HG03159 (cell line): ENCODE measurements around the gene DDX23.
"Not testable (repeated sequence)": the region's sequence is repeated elsewhere in the genome, so short reads cannot be mapped to it uniquely, and the experiment has no call there.

Experiments
- ATAC-seq: cut with Tn5 transposase; IDR thresholded peaks from one replicate; pipeline ENCODE4 v1.9.1; 2021; ENCODE audit warnings: mild to moderate bottlenecking, moderate library complexity; ENCODE audit not compliant: unreplicated experiment

Gene DDX23

GRCh38 chr12:48863291-48863690 is 11.3 kb upstream of the DDX23 start:
- ATAC-seq = no peak

GRCh38 chr12:48862760-48863159 is 10.8 kb upstream of the DDX23 start:
- ATAC-seq = no peak

GRCh38 chr12:48861111-48861510 is 9.1 kb upstream of the DDX23 start:
- no peak for ATAC-seq

GRCh38 chr12:48860236-48860635 is 8.3 kb upstream of the DDX23 start:
- ATAC-seq = not testable (repeated sequence)

DNA sequence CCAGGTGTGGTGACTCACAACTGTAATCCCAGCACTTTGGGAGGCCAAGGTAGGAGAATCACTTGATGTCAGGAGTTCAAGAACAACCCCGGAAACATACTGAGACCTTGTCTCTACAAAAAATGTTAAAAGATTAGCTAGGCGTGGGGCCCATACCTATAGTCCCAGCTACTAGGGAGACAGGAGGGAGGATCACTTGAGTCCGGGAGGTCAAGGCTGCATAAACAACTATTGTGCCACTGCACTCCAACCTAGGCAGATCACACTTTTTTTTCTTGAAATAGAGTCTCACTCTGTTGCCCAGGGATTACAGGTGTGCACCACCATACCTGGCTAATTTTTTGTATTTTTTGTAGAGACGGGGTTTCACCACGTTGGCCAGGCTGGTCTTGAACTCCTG is 7.6 kb upstream of the DDX23 start:
- no peak for ATAC-seq

DNA sequence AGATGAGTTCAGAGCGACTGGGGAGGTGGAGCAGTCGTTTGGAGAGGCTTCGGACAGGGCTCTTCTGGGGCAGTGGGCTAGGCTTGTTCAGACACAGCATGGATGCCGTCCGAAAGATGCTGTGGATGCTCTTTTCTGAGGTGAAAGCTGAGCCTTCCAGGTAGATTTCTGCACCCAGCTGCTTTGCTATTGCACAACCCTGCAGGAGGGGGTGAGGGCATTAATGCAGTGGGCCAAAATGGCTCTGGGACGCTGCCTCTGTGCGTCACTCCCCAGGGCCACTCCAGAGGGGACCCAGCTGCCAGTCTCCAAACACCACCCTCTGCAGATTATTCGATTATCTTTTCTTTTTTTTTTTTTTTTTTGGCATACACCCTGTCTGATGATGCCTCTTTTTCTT is 6.1 kb upstream of the DDX23 start:
- no peak for ATAC-seq

DNA sequence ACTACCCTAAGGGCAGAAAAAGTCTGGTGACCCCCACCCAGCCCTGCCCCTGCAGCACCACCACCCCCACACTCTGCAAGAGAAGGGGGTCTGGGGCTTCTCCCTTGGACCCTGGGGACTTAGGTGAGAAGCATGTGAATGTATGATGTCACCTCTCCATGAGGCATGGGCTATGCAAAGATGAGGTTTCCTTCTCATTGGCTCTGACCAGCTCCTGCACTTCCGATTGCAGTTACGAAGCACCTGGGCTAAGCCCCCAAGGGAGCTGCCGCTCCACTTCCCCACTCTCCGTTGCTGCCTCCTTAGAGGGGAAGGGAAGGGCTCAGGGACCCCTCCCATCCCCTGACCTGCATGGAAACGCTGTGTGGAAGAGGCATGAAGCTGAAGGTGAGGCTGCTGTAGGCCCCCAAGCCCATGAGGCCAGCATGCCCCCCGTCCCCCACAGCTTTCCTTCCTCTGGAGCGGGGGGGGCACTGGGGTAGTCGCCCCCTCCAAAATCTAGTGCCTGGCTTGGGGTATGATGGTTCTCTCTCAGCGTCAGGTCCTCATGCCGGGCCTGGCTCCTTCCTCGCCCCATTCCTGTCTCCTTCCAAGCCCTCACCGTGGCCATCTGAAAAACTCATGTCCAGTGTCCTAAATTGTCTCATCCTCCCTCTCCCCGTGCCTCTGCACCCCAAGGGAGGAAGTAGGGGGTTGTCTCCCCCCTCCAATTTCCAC is 5.5 kb upstream of the DDX23 start:
- ATAC-seq = no peak

DNA sequence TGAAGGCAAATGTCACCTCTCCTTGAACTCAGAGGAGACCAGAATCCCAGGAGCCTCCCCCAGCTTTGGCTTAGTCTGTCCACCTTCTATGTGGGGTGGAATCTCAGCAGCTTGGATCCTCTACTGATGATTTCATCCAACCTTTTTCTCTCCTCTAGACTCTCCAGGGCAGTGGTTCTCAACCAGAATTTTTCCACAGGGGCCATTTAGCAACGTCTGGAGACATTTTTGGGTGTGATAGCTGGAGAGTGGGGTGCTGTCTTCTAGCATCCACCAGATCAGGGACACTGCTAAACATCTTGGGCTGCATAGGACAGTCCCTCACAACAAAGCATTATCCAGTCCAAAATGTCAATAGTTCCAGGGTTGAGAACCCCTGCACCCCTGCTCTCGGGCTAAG is 4.4 kb upstream of the DDX23 start:
- no peak for ATAC-seq

- ATAC-seq = not testable (repeated sequence)
These were observed 3.0 kb upstream of the DDX23 start for GRCh38 chr12:48854932-48855331.

DNA sequence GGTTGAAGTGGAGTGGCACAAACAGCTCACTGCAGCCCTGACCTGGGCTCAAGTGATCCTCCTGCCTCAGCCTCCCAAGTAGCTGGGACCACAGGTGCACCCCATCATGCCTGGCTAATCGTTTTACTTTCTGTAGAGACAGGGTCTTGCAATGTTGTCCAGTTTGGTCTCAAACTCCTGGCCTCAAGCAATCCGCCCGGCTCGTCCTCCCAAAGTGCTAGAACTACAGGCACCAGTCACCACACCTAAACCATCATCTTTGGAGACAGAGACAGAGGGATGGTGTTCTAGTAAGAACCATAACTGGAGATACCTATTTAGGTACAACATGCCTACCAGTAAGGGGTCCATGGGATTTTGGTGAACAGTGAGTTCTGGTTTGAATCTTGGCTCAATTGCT is 2.5 kb upstream of the DDX23 start:
- ATAC-seq = no peak

DNA sequence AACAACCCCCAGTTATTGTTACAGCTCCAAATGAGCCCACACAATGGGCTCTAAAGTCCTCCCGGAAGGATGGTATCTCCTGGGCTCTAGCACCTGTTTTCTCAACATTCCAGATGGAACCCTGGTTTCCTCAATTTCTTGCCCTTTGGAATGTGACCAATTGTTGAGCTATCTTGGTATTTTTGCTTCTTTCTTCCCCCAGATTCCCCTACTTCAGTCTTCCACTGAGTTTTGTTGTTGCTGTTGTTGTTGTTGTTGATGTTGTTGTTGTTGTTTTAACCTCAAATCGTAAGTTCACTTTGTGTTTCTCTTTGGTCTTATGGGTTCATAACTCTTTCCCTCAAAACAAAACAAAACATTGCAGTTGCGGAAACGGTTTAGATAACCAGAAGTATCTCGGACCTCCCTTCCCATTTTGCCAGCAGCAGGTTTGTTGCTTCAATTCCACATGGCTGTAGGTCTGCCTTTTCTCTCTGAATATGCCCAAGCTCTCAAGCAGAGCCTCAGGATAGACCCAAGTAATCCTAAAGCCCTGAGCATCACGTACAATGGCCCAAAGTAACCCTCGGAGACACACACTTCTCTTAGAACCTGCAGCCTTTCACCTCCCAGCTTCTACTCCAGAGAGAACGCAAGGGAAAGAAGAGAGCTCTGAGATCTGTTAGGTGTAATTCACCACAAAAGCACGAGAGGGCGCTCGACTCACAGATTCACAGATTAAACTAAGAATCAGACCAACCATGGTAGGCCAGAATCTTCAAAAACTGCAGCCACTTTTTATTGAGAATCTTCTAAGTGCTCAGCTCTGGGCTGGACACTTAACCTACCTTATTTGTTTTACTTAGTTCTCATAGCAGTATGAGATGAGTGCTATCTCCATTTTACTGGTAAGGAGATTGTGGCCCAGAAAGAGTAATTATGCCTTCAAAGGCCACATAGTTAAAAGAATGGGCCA is 1.0 kb upstream of the DDX23 start:
- ATAC-seq = peak; percentile 47

DNA sequence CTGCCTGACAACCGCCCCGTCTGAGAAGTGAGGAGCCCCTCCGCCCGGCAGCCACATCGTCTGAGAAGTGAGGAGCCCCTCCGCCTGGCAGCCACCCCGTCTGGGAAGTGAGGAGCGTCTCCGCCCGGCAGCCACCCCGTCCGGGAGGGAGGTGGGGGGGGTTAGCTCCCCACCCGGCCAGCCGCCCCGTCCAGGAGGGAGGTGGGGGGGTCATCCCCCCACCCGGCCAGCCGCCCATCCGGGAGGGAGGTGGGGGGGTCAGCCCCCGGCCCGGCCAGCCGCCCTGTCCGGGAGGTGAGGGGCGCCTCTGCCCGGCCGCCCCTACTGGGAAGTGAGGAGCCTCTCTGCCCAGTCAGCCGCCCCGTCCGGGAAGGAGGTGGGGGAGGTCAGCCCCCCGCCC is 9.9 kb downstream of the DDX23 start:
- not testable (repeated sequence) for ATAC-seq

GRCh38 chr12:48838048-48838447 is 13.9 kb downstream of the DDX23 start:
- no peak for ATAC-seq

- no peak for ATAC-seq
These were observed 19.5 kb downstream of the DDX23 start for GRCh38 chr12:48832321-48833060.

- ATAC-seq = no peak
These were observed 20.7 kb downstream of the DDX23 start for GRCh38 chr12:48831257-48831656.

DNA sequence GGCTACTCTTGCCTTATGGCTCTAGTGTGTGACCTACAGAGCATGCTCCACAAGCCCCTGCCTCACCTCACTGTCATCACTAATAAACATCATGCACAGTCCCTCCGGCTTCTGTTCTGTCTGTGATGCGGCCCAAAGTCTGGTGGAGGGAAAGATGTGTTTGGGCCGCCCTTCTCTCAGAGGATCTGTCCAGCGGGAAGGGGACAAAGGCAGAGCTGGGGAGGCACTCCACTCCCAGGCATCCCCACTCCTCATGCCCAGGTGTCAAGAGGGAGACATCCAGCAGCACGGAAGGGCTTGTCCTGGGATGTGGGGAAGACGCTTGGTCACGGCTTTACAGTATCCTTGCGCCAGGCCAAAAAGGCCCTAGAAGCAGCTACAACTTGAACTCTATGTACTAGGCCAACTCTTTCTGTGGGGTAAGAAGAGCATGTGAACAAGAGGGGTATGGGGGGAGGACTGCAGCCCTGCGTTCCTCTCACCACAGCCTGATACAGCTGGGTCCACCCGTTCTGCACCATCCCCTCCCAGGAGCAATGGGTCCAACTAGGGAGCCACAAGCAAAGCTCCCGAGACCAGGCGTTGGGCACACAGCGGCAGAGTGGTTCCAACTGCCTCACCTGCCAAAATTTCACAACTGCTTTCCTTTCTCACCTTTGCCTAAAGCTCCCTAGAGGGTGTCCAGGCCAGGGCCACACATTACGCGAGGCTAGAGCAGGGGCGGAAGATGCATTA is 23.0 kb downstream of the DDX23 start:
- ATAC-seq = no peak

DNA sequence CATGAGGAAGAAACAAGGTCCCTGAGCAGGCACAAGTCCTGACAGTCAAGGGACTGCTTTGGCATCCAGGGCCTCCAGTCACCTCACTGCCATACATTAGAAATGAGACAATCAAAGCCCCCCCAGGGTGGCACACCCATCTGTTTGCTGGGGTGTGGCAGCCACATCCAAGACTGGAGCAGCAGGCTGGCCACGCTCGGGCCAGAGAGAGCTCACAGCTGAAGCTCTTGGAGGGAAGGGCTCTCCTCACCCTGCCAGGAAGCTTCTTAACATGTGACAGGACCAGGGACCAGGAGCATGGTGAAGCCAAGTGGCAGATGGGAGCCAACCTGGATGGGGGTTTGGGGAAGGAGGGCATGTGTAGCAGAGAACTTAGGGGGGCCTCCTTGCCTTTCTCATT is 23.7 kb downstream of the DDX23 start:
- ATAC-seq = no peak

GRCh38 chr12:48827513-48828096 is 24.4 kb downstream of the DDX23 start:
- no peak for ATAC-seq

GRCh38 chr12:48827026-48827425 is 24.9 kb downstream of the DDX23 start:
- no peak for ATAC-seq

DNA sequence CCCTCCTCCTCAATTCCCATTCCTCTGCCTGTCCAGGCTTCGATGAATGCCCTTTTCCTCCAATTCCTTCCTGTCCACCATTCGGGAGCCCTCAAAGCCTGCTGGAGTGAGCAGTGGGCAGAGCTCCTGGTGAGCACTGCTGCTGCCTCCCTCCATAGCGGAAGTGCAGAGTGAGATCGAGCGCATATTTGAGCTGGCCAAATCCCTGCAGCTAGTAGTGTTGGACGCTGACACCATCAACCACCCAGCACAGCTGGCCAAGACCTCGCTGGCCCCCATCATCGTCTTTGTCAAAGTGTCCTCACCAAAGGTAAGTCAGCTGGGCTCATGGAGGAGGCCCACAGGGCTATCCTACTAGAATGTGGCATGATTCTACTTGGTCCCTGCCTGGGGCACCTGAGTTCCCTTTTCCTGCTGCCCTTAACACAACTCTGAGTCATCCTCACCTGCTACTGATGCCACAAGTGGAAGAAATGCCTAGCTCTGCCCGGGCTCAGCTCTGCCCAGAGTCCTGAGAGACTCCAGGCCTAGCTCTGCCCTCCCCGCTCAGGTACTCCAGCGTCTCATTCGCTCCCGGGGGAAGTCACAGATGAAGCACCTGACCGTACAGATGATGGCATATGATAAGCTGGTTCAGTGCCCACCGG is 25.6 kb downstream of the DDX23 start:
- no peak for ATAC-seq
